ENCODE data around the gene MYH4. TPM values are rescaled to one million over a fixed set of nuclear protein-coding genes. Genes with fewer than 3 reads are reported as not detected.
A peak's percentile ranks its signal among the peaks of the same experiment; 100 is the strongest.

MYH4 gene
- total and polyA plus RNA-seq, 2 donors (not counting 1 experiment from before 2014, with no cell fraction given): not detected

DNA sequence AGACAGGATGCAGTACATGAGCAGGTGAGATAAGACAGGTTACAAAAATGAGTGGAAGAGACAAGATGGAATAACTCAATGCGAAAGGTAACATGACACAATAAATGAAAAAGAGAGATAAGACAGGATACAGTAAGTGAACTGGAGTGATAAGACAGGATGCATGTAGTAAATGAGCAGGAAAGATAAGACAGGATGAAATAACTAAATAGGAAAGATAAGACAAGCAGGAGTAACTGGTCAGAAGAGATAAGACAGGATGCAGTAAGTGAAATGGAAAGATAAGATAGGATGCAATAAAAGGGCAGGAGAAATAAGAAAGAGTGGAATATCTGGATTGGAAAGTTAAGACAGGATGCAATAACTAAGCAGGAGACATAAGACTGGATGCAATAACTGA is 8.3 kb upstream of the MYH4 start:
- H3K27me3 ChIP-seq (ENCODE audit: control insufficient read depth, insufficient read depth, low read length): no peaks in the 10 kb centered on the region
- TF ChIP-seq EZH2 (IDR thresholded peaks at IDR 0.05; ENCODE audit: low read length, missing control alignments): no peak
- TF ChIP-seq, protein P1, sequence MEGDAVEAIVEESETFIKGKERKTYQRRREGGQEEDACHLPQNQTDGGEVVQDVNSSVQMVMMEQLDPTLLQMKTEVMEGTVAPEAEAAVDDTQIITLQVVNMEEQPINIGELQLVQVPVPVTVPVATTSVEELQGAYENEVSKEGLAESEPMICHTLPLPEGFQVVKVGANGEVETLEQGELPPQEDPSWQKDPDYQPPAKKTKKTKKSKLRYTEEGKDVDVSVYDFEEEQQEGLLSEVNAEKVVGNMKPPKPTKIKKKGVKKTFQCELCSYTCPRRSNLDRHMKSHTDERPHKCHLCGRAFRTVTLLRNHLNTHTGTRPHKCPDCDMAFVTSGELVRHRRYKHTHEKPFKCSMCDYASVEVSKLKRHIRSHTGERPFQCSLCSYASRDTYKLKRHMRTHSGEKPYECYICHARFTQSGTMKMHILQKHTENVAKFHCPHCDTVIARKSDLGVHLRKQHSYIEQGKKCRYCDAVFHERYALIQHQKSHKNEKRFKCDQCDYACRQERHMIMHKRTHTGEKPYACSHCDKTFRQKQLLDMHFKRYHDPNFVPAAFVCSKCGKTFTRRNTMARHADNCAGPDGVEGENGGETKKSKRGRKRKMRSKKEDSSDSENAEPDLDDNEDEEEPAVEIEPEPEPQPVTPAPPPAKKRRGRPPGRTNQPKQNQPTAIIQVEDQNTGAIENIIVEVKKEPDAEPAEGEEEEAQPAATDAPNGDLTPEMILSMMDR (conservative IDR thresholded peaks at IDR 0.05 in 1 of 2, IDR thresholded peaks at IDR 0.05 in 1 of 2; ENCODE audit: low read depth in 1 of 2, low read length in 2 of 2): no peak
- no peak for DNase-seq (ENCODE audit: low read depth in 2 of 2)

DNA sequence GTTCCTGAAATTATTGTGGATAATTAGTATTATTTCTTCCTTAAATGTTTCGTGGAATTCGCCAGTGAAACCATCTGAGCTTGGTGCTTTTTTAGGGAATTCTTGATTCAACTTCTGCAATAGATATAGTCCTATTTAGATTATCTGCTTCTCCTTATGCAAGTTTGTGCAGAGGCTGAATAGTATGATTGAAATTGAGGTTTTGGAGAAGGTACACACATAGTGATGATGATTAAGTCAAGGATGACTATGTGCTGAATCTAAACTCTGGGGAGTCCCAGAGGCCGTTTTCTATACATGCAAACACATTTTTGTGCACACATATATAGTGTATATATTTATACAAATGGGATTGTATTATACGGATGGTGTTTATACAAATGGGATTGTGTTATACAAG is 5.2 kb upstream of the MYH4 start:
- Histone ChIP-seq H3K27me3 (ENCODE audit: control insufficient read depth, insufficient read depth, low read length) (no peaks in the 10 kb centered on the region), H3K9me3 (ENCODE audit: control insufficient read depth, insufficient read depth, low read depth, low read length) (no peaks in the 10 kb centered on the region), H3K4me3 (replicated peaks in 1 of 4; ENCODE audit: control extremely low read depth in 1 of 4, insufficient read depth in 1 of 4, low read depth in 3 of 4, low read length in 4 of 4) (no peak overlapping the region), H3K9ac (ENCODE audit: insufficient read depth, low read length) (no peak overlapping the region), H3K27ac (ENCODE audit: insufficient read depth, low read length) (no peak overlapping the region), H3K36me3 (ENCODE audit: control insufficient read depth, insufficient read depth, low read length) (no peaks in the 10 kb centered on the region), H3K4me2 (ENCODE audit: extremely low read depth, insufficient read depth, low read length) (no peak overlapping the region), H2AFZ (ENCODE audit: low read length) (no peak overlapping the region), H4K20me1 (ENCODE audit: control insufficient read depth, extremely low read depth, insufficient read depth, low read length) (no peaks in the 10 kb centered on the region), H3K4me1 (ENCODE audit: control insufficient read depth, extremely low read depth, insufficient read depth, low read length) (no peaks in the 10 kb centered on the region), H3K79me2 (ENCODE audit: control insufficient read depth, insufficient read depth, low read length) (no peaks in the 10 kb centered on the region)
- DNase-seq (ENCODE audit: low read depth in 2 of 2): no peak
- TF ChIP-seq EZH2 (IDR thresholded peaks at IDR 0.05; ENCODE audit: low read length, missing control alignments): no peak
- TF ChIP-seq, protein P1 (conservative IDR thresholded peaks at IDR 0.05 in 1 of 2, IDR thresholded peaks at IDR 0.05 in 1 of 2; ENCODE audit: low read depth in 1 of 2, low read length in 2 of 2): no peak

More for the DNA sequence above, 8.3 kb upstream of the MYH4 start:
- Histone ChIP-seq H3K4me2 (ENCODE audit: extremely low read depth, insufficient read depth, low read length) (no peak overlapping the region), H3K9me3 (ENCODE audit: control insufficient read depth, insufficient read depth, low read depth, low read length) (no peaks in the 10 kb centered on the region), H2AFZ (ENCODE audit: low read length) (no peak overlapping the region), H3K79me2 (ENCODE audit: control insufficient read depth, insufficient read depth, low read length) (no peaks in the 10 kb centered on the region), H3K9ac (ENCODE audit: insufficient read depth, low read length) (no peak overlapping the region), H3K4me1 (ENCODE audit: control insufficient read depth, extremely low read depth, insufficient read depth, low read length) (no peaks in the 10 kb centered on the region), H3K4me3 (replicated peaks in 1 of 4; ENCODE audit: control extremely low read depth in 1 of 4, insufficient read depth in 1 of 4, low read depth in 3 of 4, low read length in 4 of 4) (no peak overlapping the region), H3K27ac (ENCODE audit: insufficient read depth, low read length) (no peak overlapping the region), H3K36me3 (ENCODE audit: control insufficient read depth, insufficient read depth, low read length) (no peaks in the 10 kb centered on the region), H4K20me1 (ENCODE audit: control insufficient read depth, extremely low read depth, insufficient read depth, low read length) (no peaks in the 10 kb centered on the region)

DNA sequence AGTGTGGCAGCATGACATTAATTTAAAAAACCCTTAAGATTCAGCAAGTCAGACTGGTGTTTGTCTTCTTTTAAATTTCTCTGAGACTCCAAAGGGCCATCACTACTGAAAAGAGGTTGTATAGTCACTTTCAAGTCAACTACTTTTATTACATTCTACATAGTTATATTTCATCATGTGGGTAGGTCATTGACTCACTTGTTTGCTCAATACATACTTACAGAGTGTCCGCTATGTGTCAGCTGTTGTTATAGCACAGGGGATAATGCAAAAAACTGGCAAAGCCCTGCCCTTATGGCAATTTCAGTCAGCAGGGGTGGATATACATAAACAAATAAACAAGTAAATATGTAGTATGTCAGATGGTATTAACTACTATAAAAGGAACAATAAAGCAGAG is 2.5 kb upstream of the MYH4 start:
- no peak overlapping the region for H3K4me2 ChIP-seq (ENCODE audit: extremely low read depth, insufficient read depth, low read length)
- H4K20me1 ChIP-seq (ENCODE audit: control insufficient read depth, extremely low read depth, insufficient read depth, low read length): no peaks in the 10 kb centered on the region
- H3K9ac ChIP-seq (ENCODE audit: insufficient read depth, low read length): no peak overlapping the region
- no peak overlapping the region for H3K4me3 ChIP-seq (replicated peaks in 1 of 4; ENCODE audit: control extremely low read depth in 1 of 4, insufficient read depth in 1 of 4, low read depth in 3 of 4, low read length in 4 of 4)
- no peak overlapping the region for H3K27ac ChIP-seq (ENCODE audit: insufficient read depth, low read length)
- no peak overlapping the region for H2AFZ ChIP-seq (ENCODE audit: low read length)
- DNase-seq (ENCODE audit: low read depth in 2 of 2): peak in 1 of 2 donors; percentile 1
- H3K4me1 ChIP-seq (ENCODE audit: control insufficient read depth, extremely low read depth, insufficient read depth, low read length): no peaks in the 10 kb centered on the region
- TF ChIP-seq EZH2 (IDR thresholded peaks at IDR 0.05; ENCODE audit: low read length, missing control alignments): no peak
- no peaks in the 10 kb centered on the region for H3K36me3 ChIP-seq (ENCODE audit: control insufficient read depth, insufficient read depth, low read length)
- no peaks in the 10 kb centered on the region for H3K9me3 ChIP-seq (ENCODE audit: control insufficient read depth, insufficient read depth, low read depth, low read length)
- H3K79me2 ChIP-seq (ENCODE audit: control insufficient read depth, insufficient read depth, low read length): no peaks in the 10 kb centered on the region
- no peaks in the 10 kb centered on the region for H3K27me3 ChIP-seq (ENCODE audit: control insufficient read depth, insufficient read depth, low read length)

All from fibroblast of lung (primary cell).